ENCODE results near the gene LTB4R.

The LTB4R gene

DNA sequence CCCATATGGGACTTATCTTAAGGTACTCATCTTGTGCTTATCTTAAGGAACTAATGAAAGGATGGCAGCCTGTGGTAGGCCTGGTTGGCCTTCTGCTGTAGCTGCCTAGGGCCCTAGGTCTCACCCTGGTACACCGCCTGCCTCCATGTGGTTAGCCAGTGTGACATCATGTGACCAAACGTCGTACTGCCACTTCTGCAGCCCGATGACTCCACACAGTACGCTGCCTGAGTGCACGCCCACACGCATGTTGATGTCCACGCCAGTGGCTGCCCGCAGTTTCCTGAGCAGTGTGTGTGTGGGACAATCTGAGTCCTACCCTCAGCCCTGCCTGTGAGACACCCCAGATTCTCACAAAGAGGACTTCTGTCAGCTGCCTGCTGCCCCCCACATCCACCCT lies 18.4 kb downstream of the LTB4R start:
- Histone ChIP-seq H3K36me3 (ENCODE audit: insufficient read depth, low read length) (no peaks in the 10 kb centered on the region), H3K4me2 (ENCODE audit: low read length) (no peak overlapping the region), H3K4me1 (ENCODE audit: control insufficient read depth, insufficient read depth, low read length) (peaks cover 24% of the 10 kb centered on the region), H3K4me3 (ENCODE audit: low read length) (no peak overlapping the region), H3K9me3 (replicated peaks; ENCODE audit: low read length) (no peaks in the 10 kb centered on the region), H3K9ac (ENCODE audit: low read depth, low read length) (no peak overlapping the region), H3K27me3 (ENCODE audit: control insufficient read depth, insufficient read depth, low read length) (peaks cover 29% of the 10 kb centered on the region)

GRCh38 chr14:24330973-24331674 lies 19.8 kb downstream of the LTB4R start:
- peaks cover 36% of the 10 kb centered on the region for H3K27me3 ChIP-seq (ENCODE audit: control insufficient read depth, insufficient read depth, low read length)
- no peak overlapping the region for H3K4me2 ChIP-seq (ENCODE audit: low read length)
- no peaks in the 10 kb centered on the region for H3K36me3 ChIP-seq (ENCODE audit: insufficient read depth, low read length)
- no peak overlapping the region for H3K9ac ChIP-seq (ENCODE audit: low read depth, low read length)
- no peaks in the 10 kb centered on the region for H3K9me3 ChIP-seq (replicated peaks; ENCODE audit: low read length)
- peaks cover 27% of the 10 kb centered on the region for H3K4me1 ChIP-seq (ENCODE audit: control insufficient read depth, insufficient read depth, low read length)
- H3K4me3 ChIP-seq (ENCODE audit: low read length): no peak overlapping the region

- H3K9ac ChIP-seq (ENCODE audit: low read depth, low read length): no peak overlapping the region
- no peaks in the 10 kb centered on the region for H3K9me3 ChIP-seq (replicated peaks; ENCODE audit: low read length)
- H3K4me3 ChIP-seq (ENCODE audit: low read length): no peak overlapping the region
- H3K27me3 ChIP-seq (ENCODE audit: control insufficient read depth, insufficient read depth, low read length): peaks cover 43% of the 10 kb centered on the region
- no peaks in the 10 kb centered on the region for H3K36me3 ChIP-seq (ENCODE audit: insufficient read depth, low read length)
- H3K4me1 ChIP-seq (ENCODE audit: control insufficient read depth, insufficient read depth, low read length): peaks cover 27% of the 10 kb centered on the region
- H3K4me2 ChIP-seq (ENCODE audit: low read length): peak overlapping the region; percentile 77
Measured at GRCh38 chr14:24331731-24332267, 20.5 kb downstream of the LTB4R start.

- H3K4me2 ChIP-seq (ENCODE audit: low read length): peak overlapping the region; percentile 77
- peaks cover 27% of the 10 kb centered on the region for H3K4me1 ChIP-seq (ENCODE audit: control insufficient read depth, insufficient read depth, low read length)
- no peaks in the 10 kb centered on the region for H3K9me3 ChIP-seq (replicated peaks; ENCODE audit: low read length)
- peaks cover 43% of the 10 kb centered on the region for H3K27me3 ChIP-seq (ENCODE audit: control insufficient read depth, insufficient read depth, low read length)
- H3K9ac ChIP-seq (ENCODE audit: low read depth, low read length): no peak overlapping the region
- no peaks in the 10 kb centered on the region for H3K36me3 ChIP-seq (ENCODE audit: insufficient read depth, low read length)
- H3K4me3 ChIP-seq (ENCODE audit: low read length): peak overlapping the region; percentile 41
Measured at GRCh38 chr14:24332268-24332993, 21.1 kb downstream of the LTB4R start.

- peak within 1 kb of the TSS; percentile 58 for H3K9ac ChIP-seq (ENCODE audit: low read depth, low read length)
- H3K4me2 ChIP-seq (ENCODE audit: low read length): peak within 1 kb of the TSS; percentile 85
Measured at GRCh38 chr14:24334431-24335291, 23.4 kb downstream of the LTB4R start, which contains the start of gene ADCY4. TSS of gene ADCY4 (minus strand) at chr14:24335071. CDS start at chr14:24334652, 419 bp downstream.

DNA sequence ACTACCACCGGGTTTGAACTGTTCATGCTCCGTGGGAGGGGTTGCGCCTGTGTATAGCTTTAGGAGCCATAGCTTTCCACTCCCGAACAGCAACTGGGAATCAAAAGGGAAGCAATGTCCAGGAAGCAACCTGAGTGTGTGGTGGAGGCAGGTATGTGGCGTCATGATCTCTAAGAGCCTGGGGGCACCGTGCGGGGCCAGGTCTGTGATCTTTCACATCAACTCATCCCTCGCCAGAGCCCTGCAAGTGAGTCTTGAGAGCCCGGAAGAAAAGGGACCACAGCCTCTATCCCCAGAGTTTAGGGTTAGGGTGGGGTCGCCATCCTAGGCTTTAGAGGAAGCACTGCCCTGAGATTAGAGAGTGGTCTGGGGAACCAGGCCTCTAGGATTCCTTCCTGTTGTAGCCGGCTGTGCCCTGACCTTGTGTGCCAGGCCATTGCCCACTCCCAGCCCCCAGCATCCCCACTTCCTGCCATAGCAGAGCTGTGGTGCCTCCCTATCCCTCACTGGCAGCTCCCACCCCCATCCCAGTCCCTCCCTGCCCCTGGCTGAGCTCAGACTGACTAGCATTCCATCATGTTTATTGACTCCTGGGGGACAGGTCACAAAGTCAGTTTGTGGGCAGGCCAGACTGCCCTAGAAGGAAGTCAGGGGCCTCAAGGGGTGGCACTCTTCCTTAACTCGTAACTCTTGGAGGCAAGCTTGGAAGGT lies 24.3 kb downstream of the LTB4R start:
- H3K4me2 ChIP-seq (ENCODE audit: low read length): no peak overlapping the region
- no peak overlapping the region for H3K4me3 ChIP-seq (ENCODE audit: low read length)
- no peak overlapping the region for H3K9ac ChIP-seq (ENCODE audit: low read depth, low read length)
- H3K36me3 ChIP-seq (ENCODE audit: insufficient read depth, low read length): no peaks in the 10 kb centered on the region
- peaks cover 27% of the 10 kb centered on the region for H3K4me1 ChIP-seq (ENCODE audit: control insufficient read depth, insufficient read depth, low read length)
- H3K27me3 ChIP-seq (ENCODE audit: control insufficient read depth, insufficient read depth, low read length): peaks cover 72% of the 10 kb centered on the region
- H3K9me3 ChIP-seq (replicated peaks; ENCODE audit: low read length): no peaks in the 10 kb centered on the region

More at GRCh38 chr14:24334431-24335291, 23.4 kb downstream of the LTB4R start, which contains the start of gene ADCY4:
- no peaks in the 10 kb centered on the region for H3K9me3 ChIP-seq (replicated peaks; ENCODE audit: low read length)
- H3K4me1 ChIP-seq (ENCODE audit: control insufficient read depth, insufficient read depth, low read length): peaks cover 27% of the 10 kb centered on the region
- H3K4me3 ChIP-seq (ENCODE audit: low read length): peak within 1 kb of the TSS; percentile 61
- H3K36me3 ChIP-seq (ENCODE audit: insufficient read depth, low read length): no peaks in the 10 kb centered on the region
- peaks cover 62% of the 10 kb centered on the region for H3K27me3 ChIP-seq (ENCODE audit: control insufficient read depth, insufficient read depth, low read length)

DNA sequence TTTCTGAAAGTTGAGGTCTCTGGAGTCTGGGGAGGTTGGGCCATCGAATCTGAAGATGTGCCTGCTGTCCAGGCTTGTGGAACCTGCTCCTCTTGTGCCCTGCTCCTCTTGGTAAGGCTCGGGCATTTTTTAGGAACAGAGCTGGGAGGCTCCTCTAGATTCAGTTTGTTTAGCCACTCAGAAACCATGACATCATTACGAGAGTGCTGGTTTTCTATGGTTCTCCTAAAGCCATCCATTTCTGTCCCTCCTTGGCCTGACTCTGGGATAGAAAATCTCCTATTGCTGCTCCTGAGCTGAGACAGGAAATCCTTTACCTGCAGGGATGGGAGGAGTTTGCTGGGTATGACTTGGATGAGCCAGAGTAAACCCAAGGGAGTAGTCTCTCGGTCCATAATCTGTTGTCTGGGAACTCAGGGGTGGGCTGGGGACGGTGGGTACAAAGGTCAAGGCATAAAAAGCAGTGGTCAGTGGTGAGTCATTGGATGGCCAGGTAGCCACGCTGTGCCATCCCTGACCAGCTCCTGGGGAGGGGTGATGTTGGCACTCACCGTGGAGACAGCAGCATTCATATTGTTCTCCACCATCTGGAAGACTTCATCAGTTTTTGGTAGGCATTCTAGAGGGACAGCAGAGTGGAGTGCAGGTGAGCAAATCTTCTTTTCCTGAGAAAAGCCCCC lies 26.0 kb downstream of the LTB4R start:
- H3K9ac ChIP-seq (ENCODE audit: low read depth, low read length): no peak overlapping the region
- H3K27me3 ChIP-seq (ENCODE audit: control insufficient read depth, insufficient read depth, low read length): peaks cover 80% of the 10 kb centered on the region
- no peak overlapping the region for H3K4me3 ChIP-seq (ENCODE audit: low read length)
- H3K4me1 ChIP-seq (ENCODE audit: control insufficient read depth, insufficient read depth, low read length): peaks cover 22% of the 10 kb centered on the region
- no peak overlapping the region for H3K4me2 ChIP-seq (ENCODE audit: low read length)
- no peaks in the 10 kb centered on the region for H3K36me3 ChIP-seq (ENCODE audit: insufficient read depth, low read length)
- H3K9me3 ChIP-seq (replicated peaks; ENCODE audit: low read length): no peaks in the 10 kb centered on the region

DNA sequence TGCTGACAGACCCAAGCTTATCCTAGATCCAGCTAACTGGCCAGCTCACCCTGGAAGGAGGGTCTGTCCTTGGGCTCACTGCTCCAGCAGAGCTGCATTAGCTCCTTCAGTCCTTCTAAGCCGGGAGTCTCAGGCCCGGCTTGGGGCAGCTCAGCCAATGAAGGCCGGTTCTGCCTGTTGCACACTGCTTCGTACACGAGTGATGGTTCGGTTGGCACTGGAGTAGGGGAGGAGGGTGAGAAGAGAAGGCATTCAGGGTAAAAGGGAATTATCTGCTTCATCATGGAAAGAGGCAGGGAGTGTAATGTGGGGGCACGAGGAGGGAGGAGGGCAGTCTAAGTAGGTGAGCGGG lies 26.5 kb downstream of the LTB4R start:
- Histone ChIP-seq H3K4me2 (ENCODE audit: low read length) (no peak overlapping the region), H3K9me3 (replicated peaks; ENCODE audit: low read length) (no peaks in the 10 kb centered on the region), H3K4me1 (ENCODE audit: control insufficient read depth, insufficient read depth, low read length) (peaks cover 17% of the 10 kb centered on the region), H3K9ac (ENCODE audit: low read depth, low read length) (no peak overlapping the region), H3K36me3 (ENCODE audit: insufficient read depth, low read length) (no peaks in the 10 kb centered on the region), H3K27me3 (ENCODE audit: control insufficient read depth, insufficient read depth, low read length) (peaks cover 74% of the 10 kb centered on the region), H3K4me3 (ENCODE audit: low read length) (no peak overlapping the region)

GRCh38 chr14:24338843-24339242 lies 27.5 kb downstream of the LTB4R start:
- no peak overlapping the region for H3K4me3 ChIP-seq (ENCODE audit: low read length)

DNA sequence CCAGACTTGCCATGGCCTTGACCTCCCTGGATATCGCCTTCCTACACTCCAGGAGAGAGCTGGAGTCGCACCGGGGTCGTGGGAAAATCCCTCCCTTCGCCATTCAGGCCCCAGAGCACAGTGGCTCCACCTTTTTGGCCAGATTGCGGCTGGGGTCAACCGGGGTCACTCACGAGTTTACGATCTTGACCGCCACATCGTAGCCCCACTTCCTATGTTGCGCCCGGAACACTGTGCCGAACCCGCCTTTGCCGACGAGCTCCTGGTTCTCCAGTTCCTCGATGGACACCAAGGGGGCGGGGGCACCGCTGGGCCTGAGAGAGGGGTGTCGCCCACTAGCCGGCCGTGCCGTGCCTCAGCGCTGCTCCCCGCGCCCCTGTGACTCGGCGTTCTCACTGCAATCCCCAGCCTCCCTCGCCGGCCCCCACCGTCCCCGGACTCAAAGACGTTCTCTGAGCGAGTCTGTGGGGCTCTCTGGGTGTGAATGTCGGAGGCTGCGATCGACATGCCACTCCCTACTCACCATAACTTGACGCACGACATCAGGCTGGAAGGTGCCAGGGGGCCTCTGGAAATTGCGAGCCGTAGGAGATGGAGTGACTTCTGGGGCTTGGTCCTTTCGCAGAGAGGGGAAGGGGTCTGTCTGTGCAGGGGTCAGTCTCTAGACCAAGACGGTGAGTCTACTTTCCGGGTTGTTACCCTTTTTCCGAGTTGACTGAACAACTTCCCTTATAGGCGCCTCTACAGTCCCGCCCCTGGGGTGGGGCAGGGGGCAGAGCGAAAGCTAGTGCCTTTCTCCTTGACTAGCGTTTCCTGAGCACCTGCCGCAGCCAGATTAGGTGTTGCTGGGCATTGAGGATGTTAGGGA lies 28.2 kb downstream of the LTB4R start, which contains the start of gene RIPK3:
RIPK3 (minus strand) TSS at position 708 of the 868 bp plus-strand sequence; CDS start at position 543, 165 bp downstream.
- Histone ChIP-seq H3K4me2 (ENCODE audit: low read length) (no peak within 1 kb of the TSS), H3K9ac (ENCODE audit: low read depth, low read length) (no peak within 1 kb of the TSS), H3K4me1 (ENCODE audit: control insufficient read depth, insufficient read depth, low read length) (peaks cover 5% of the 10 kb centered on the region), H3K9me3 (replicated peaks; ENCODE audit: low read length) (no peaks in the 10 kb centered on the region), H3K4me3 (ENCODE audit: low read length) (no peak within 1 kb of the TSS), H3K27me3 (ENCODE audit: control insufficient read depth, insufficient read depth, low read length) (peaks cover 64% of the 10 kb centered on the region), H3K36me3 (ENCODE audit: insufficient read depth, low read length) (no peaks in the 10 kb centered on the region)

More at GRCh38 chr14:24338843-24339242, 27.5 kb downstream of the LTB4R start:
- no peak overlapping the region for H3K4me2 ChIP-seq (ENCODE audit: low read length)
- no peak overlapping the region for H3K9ac ChIP-seq (ENCODE audit: low read depth, low read length)
- H3K9me3 ChIP-seq (replicated peaks; ENCODE audit: low read length): no peaks in the 10 kb centered on the region
- no peaks in the 10 kb centered on the region for H3K36me3 ChIP-seq (ENCODE audit: insufficient read depth, low read length)
- H3K27me3 ChIP-seq (ENCODE audit: control insufficient read depth, insufficient read depth, low read length): peaks cover 69% of the 10 kb centered on the region
- peaks cover 11% of the 10 kb centered on the region for H3K4me1 ChIP-seq (ENCODE audit: control insufficient read depth, insufficient read depth, low read length)
